ENCODE data around the gene LAMTOR1.

- TF ChIP-seq CTCF (IDR thresholded peaks at IDR 0.05) = no peak
- no peak for TF ChIP-seq POLR2A (IDR thresholded peaks at IDR 0.05)
Observed at GRCh38 chr11:72081184-72081644, 21.9 kb downstream of the LAMTOR1 start.

All from body of pancreas (tissue), 4 donors.